Measurements from ENCODE around the gene MCAM. TPM values are rescaled to one million over a fixed set of nuclear protein-coding genes. Genes with fewer than 3 reads are reported as not detected.

Gene MCAM
- total and polyA plus RNA-seq, 2 of the 8 experiments (the other 6 are each of a cell fraction or from before 2014, with no cell fraction given), result 22.4 to 32.2 TPM

DNA sequence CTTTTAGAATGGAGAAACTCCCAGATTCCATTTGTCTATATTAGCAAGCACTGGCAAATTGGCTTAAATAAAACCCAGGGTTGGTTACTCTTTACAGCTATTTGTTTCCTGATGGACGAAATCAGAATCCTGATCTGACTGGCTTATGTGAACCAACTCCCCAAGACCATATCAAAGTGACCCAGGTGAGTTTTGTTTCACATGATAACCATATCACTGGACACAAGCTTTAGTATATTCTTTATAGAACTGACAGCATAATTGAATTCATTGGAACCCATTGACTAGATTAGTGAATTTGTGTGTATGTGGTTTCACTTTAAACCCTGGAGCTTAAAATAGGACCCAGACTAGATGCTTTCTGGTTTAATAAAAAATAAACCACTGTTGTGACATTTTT is 39.3 kb downstream of the MCAM start:
- Histone ChIP-seq H3K4me1 (replicated peaks in 1 of 4; ENCODE audit: control insufficient read depth in 3 of 4, insufficient read depth in 4 of 4, low read length in 3 of 4) (no peaks in the 10 kb centered on the region), H2BK20ac (ENCODE audit: low read length) (no peak overlapping the region), H3K23me2 (ENCODE audit: low read depth, low read length) (no peaks in the 10 kb centered on the region), H2BK120ac (replicated peaks; ENCODE audit: low read depth, low read length) (no peak overlapping the region), H2BK15ac (ENCODE audit: low read length) (no peak overlapping the region), H4K91ac (replicated peaks; ENCODE audit: insufficient read length, low read length) (no peak overlapping the region), H3K14ac (ENCODE audit: insufficient read length) (no peak overlapping the region), H3K23ac (ENCODE audit: insufficient read length) (no peak overlapping the region), H3K9ac (replicated peaks in 1 of 4; ENCODE audit: extremely low read depth in 1 of 4, low read depth in 3 of 4, low read length in 3 of 4) (no peak overlapping the region), H3K79me2 (ENCODE audit: control insufficient read depth in 1 of 2, insufficient read depth in 2 of 2, low read length in 2 of 2) (no peaks in the 10 kb centered on the region), H3K18ac (ENCODE audit: extremely low read depth, low read length) (no peak overlapping the region), H4K8ac (ENCODE audit: extremely low read depth, insufficient read depth, low read length) (no peak overlapping the region), H2BK5ac (ENCODE audit: low read depth, low read length) (no peak overlapping the region), H3K4me3 (ENCODE audit: extremely low read depth in 1 of 4, insufficient read depth in 2 of 4, low read depth in 3 of 4, low read length in 4 of 4) (no peak overlapping the region), H3K27me3 (replicated peaks in 1 of 4; ENCODE audit: control insufficient read depth in 3 of 4, extremely low read depth in 1 of 4, insufficient read depth in 3 of 4, low read length in 3 of 4) (no peaks in the 10 kb centered on the region), H3K4ac (replicated peaks; ENCODE audit: insufficient read length, low read depth, low read length) (no peak overlapping the region), H3K79me1 (ENCODE audit: low read depth, low read length) (no peaks in the 10 kb centered on the region), H3K27ac (ENCODE audit: low read depth, low read length) (no peak overlapping the region), H3K36me3 (ENCODE audit: control insufficient read depth in 2 of 4, insufficient read depth in 4 of 4, low read length in 3 of 4) (peaks cover 2 to 63% (median 26%) of the 10 kb centered on the region in 4 experiments), H3K4me2 (ENCODE audit: insufficient read depth in 1 of 2, low read depth in 2 of 2, low read length in 2 of 2) (no peak overlapping the region), H2BK12ac (ENCODE audit: low read depth, low read length) (no peak overlapping the region), H3K56ac (replicated peaks; ENCODE audit: insufficient read length, low read depth, low read length) (no peak overlapping the region), H2AFZ (ENCODE audit: low read length) (no peak overlapping the region), H4K20me1 (replicated peaks in 1 of 2; ENCODE audit: control insufficient read depth in 1 of 2, insufficient read depth in 2 of 2, low read length in 2 of 2) (peaks cover 0 to 3% of the 10 kb centered on the region in 2 experiments), H4K5ac (ENCODE audit: insufficient read length, low read depth, low read length) (no peak overlapping the region), H2AK5ac (ENCODE audit: low read depth, low read length) (no peak overlapping the region), H3K9me3 (ENCODE audit: insufficient read depth in 2 of 2, low read depth in 1 of 2, low read length in 1 of 2) (no peaks in the 10 kb centered on the region)
- FAIRE-seq (no peak), DNase-seq (ENCODE audit: low read depth in 1 of 2, low spot score in 2 of 2) (no peak)
- 84% methylated on average over 1 of the region's 1 CpG; no CpG with 5 or more reads in 1 of the 2 experiments for WGBS, 2 experiments (ENCODE audit: extremely low coverage in 1 of 2, insufficient coverage in 1 of 2, insufficient read length in 1 of 2, insufficient replicate concordance in 2 of 2, low coverage in 1 of 2, low lambda C conversion rate in 2 of 2, missing lambda C conversion rate in 1 of 2)
- ChIA-PET POLR2A (ENCODE audit: partially characterized antibody) (interaction anchor here (0.7 to 1.5 kb wide), 2 partner anchors 22 to 183 kb away, joined by 4 read pairs; a partner anchor contains a TSS), CTCF (ENCODE audit: partially characterized antibody) (interaction anchor here (0.7 to 1.4 kb wide), 3 partner anchors 14 to 46 kb away, joined by 3 to 5 read pairs (median 4); no protein-coding TSS in a partner anchor)
- no peak for TF ChIP-seq HDAC6 (IDR thresholded peaks at IDR 0.05; ENCODE audit: low read depth, low read length)
- TF ChIP-seq, protein P1, sequence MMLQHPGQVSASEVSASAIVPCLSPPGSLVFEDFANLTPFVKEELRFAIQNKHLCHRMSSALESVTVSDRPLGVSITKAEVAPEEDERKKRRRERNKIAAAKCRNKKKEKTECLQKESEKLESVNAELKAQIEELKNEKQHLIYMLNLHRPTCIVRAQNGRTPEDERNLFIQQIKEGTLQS (IDR thresholded peaks at IDR 0.05; ENCODE audit: insufficient read depth, low read depth, low read length), result no peak
- no peak for TF ChIP-seq GABPA (IDR thresholded peaks at IDR 0.05; ENCODE audit: borderline replicate concordance, insufficient read depth, low read length)
- no peak for TF ChIP-seq MAFK (IDR thresholded peaks at IDR 0.05; ENCODE audit: low read depth, low read length)
- no peak for TF ChIP-seq YY1 (IDR thresholded peaks at IDR 0.05; ENCODE audit: low read depth, low read length)
- TF ChIP-seq CHD2 (IDR thresholded peaks at IDR 0.05; ENCODE audit: low read length), result no peak
